Osteoblast (primary cell): ENCODE results near the gene ZNF331. TPM values are rescaled to one million over a fixed set of nuclear protein-coding genes. Genes with fewer than 3 reads are reported as not detected.

Experiments used
- DNase-seq: peaks from one replicate; pipeline ENCODE4 v3.0.0; 2011; ENCODE audit warnings: low spot score, mixed read lengths; ENCODE audit not compliant: insufficient read length; ENCODE audit errors: missing footprints
- H2AFZ ChIP-seq: 2 replicates; pipeline ENCODE4 v1.6.0; 2011; ENCODE audit warnings: mild to moderate bottlenecking, low read length
- H3K27ac ChIP-seq: 2 replicates; pipeline ENCODE4 v1.5.1; 2011; ENCODE audit warnings: mild to moderate bottlenecking, low read depth, low read length, moderate library complexity
- H3K27me3 ChIP-seq: 2 replicates; pipeline ENCODE4 v1.6.0; 2012; ENCODE audit warnings: mild to moderate bottlenecking, control low read depth, inconsistent platforms, low read length, moderate library complexity; ENCODE audit not compliant: insufficient read depth
- H3K36me3 ChIP-seq: 2 replicates; pipeline ENCODE4 v1.5.1; 2011; ENCODE audit warnings: mild to moderate bottlenecking, low read length, control low read depth, moderate library complexity; ENCODE audit not compliant: insufficient read depth
- H3K4me1 ChIP-seq: 2 replicates; pipeline ENCODE4 v1.5.1; 2011; ENCODE audit warnings: mild to moderate bottlenecking, low read length, control low read depth, moderate library complexity; ENCODE audit not compliant: insufficient read depth
- H3K4me2 ChIP-seq: 2 replicates; pipeline ENCODE4 v1.6.0; 2011; ENCODE audit warnings: mild to moderate bottlenecking, low read length; ENCODE audit not compliant: insufficient read depth
- H3K4me3 ChIP-seq: fragments of 200-600 bp; sonication (generic); 3 replicates; pipeline ENCODE4 v1.5.1; 2012; ENCODE audit warnings: mild to moderate bottlenecking, low read length, inconsistent platforms; ENCODE audit not compliant: insufficient read depth
- H3K79me2 ChIP-seq: 2 replicates; pipeline ENCODE4 v1.6.0; 2012; ENCODE audit warnings: mild to moderate bottlenecking, low read length, control low read depth, inconsistent platforms; ENCODE audit not compliant: insufficient read depth
- H3K9me3 ChIP-seq: 2 replicates; pipeline ENCODE4 v1.5.1; 2011; ENCODE audit warnings: low read depth, low read length, control low read depth
- H4K20me1 ChIP-seq: 2 replicates; pipeline ENCODE4 v1.6.0; 2012; ENCODE audit warnings: mild to moderate bottlenecking, low read length, control low read depth; ENCODE audit not compliant: insufficient read depth
- CTCF ChIP-seq: IDR thresholded peaks from 2 replicates; pipeline ENCODE4 v1.5.1; 2011; ENCODE audit warnings: mild to moderate bottlenecking, low read depth, low read length, moderate library complexity; ENCODE audit errors: extremely low read depth
- total RNA-seq: library from RNA; depleted of rRNA; stranded (reverse); fragments of >200 nt; gene quantifications from 2 replicates; pipeline ENCODE4 v1.2.3, GENCODE V29; 2012

ZNF331 gene
- total RNA-seq, 1 donor: 16.6 TPM

DNA sequence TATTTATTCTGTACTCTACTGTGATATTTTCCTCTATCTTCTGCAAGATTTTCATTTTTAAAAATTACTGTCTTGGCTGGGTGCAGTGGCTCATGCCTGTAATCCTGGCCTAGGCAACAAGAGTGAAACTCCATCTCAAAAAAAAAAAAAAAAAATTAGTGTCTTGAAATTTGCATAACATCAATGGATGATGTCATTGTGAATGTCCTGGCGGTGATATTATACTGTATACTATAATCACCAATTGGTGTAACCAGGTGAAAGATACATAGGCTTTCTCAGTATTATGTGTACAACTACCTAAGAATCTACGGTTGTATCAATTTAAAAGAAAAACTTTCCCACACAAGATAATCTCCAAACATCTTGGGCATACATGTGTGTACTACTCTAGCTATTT, 15.2 kb downstream of the ZNF331 start:
- no peaks in the 10 kb centered on the region for H4K20me1 ChIP-seq
- peaks cover 2% of the 10 kb centered on the region for H3K36me3 ChIP-seq
- peaks cover 13% of the 10 kb centered on the region for H3K4me1 ChIP-seq
- H3K4me2 ChIP-seq: peak overlapping the region; percentile 81
- no peaks in the 10 kb centered on the region for H3K9me3 ChIP-seq
- TF ChIP-seq CTCF: no peak
- no peak overlapping the region for H2AFZ ChIP-seq
- H3K27me3 ChIP-seq: no peaks in the 10 kb centered on the region
- no peak overlapping the region for H3K4me3 ChIP-seq
- H3K27ac ChIP-seq: peak overlapping the region; percentile 95
- DNase-seq: no peak
- peaks cover 48% of the 10 kb centered on the region for H3K79me2 ChIP-seq

GRCh38 chr19:53553865-53554791, 16.2 kb downstream of the ZNF331 start:
- Histone ChIP-seq H3K4me3 (peak overlapping the region; percentile 79), H3K36me3 (peaks cover 3% of the 10 kb centered on the region), H3K4me2 (peak overlapping the region; percentile 81), H3K79me2 (peaks cover 43% of the 10 kb centered on the region), H4K20me1 (no peaks in the 10 kb centered on the region), H3K4me1 (peaks cover 9% of the 10 kb centered on the region), H3K27ac (peak overlapping the region; percentile 95), H2AFZ (peak overlapping the region; percentile 70), H3K9me3 (no peaks in the 10 kb centered on the region), H3K27me3 (no peaks in the 10 kb centered on the region)
- TF ChIP-seq CTCF: no peak
- peak; percentile 95 for DNase-seq

- H3K9me3 ChIP-seq: no peaks in the 10 kb centered on the region
- peak overlapping the region; percentile 79 for H3K4me3 ChIP-seq
- H3K4me2 ChIP-seq: peak overlapping the region; percentile 81
- no peak for DNase-seq
- TF ChIP-seq CTCF: no peak
- H3K27me3 ChIP-seq: no peaks in the 10 kb centered on the region
- H3K36me3 ChIP-seq: peaks cover 9% of the 10 kb centered on the region
- no peaks in the 10 kb centered on the region for H4K20me1 ChIP-seq
- peaks cover 42% of the 10 kb centered on the region for H3K79me2 ChIP-seq
- peak overlapping the region; percentile 95 for H3K27ac ChIP-seq
- H2AFZ ChIP-seq: no peak overlapping the region
- H3K4me1 ChIP-seq: peaks cover 4% of the 10 kb centered on the region
Observed at GRCh38 chr19:53554804-53555203, 16.9 kb downstream of the ZNF331 start.

DNA sequence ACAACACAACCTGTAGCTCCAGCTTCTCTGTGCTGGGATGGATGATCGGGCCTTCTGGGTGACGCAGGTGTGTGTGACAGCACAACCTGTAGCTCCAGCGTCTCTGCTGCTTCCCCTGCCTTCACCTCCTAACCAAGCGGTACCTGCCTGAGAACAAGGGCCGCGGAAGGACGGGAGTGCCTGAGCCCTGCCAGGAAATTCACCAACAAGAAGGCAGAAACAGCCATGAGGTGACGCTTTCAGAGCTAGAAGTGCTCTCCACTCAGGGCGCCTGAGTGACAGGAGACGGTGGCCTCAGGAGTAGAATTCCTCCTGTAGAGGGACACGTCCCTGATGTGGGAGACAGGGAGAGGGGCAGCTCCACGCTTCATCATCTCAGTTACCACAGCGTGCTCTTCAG, 17.4 kb downstream of the ZNF331 start:
- no peak for TF ChIP-seq CTCF

More for the DNA sequence above, 17.4 kb downstream of the ZNF331 start:
- Histone ChIP-seq H2AFZ (no peak overlapping the region), H3K4me2 (peak overlapping the region; percentile 81), H3K79me2 (peaks cover 38% of the 10 kb centered on the region), H3K27me3 (no peaks in the 10 kb centered on the region), H3K4me1 (no peaks in the 10 kb centered on the region), H3K27ac (peak overlapping the region; percentile 95), H3K4me3 (peak overlapping the region; percentile 79), H3K9me3 (no peaks in the 10 kb centered on the region), H4K20me1 (no peaks in the 10 kb centered on the region), H3K36me3 (peaks cover 12% of the 10 kb centered on the region)
- no peak for DNase-seq
